Measurements from ENCODE around the gene TEAD1. TPM values are rescaled to one million over a fixed set of nuclear protein-coding genes. Genes with fewer than 3 reads are reported as not detected.

The TEAD1 gene
- polyA plus RNA-seq, 1 donor (not counting 4 experiments of a cell fraction or from before 2014, with no cell fraction given), result 32.7 TPM

- FAIRE-seq, result no peak
- H3K79me2 ChIP-seq (ENCODE audit: control insufficient read depth, insufficient read depth, low read length), result peaks cover 75% of the 10 kb centered on the region
Observed at GRCh38 chr11:12792018-12792417, 117.8 kb downstream of the TEAD1 start.

GRCh38 chr11:12792590-12792989, 118.4 kb downstream of the TEAD1 start:
- H3K4me3 ChIP-seq (ENCODE audit: control insufficient read depth in 2 of 3, extremely low read depth in 1 of 3, insufficient read depth in 2 of 3, low read depth in 1 of 3, low read length in 3 of 3), result no peak overlapping the region
- H3K9ac ChIP-seq (ENCODE audit: control insufficient read depth, extremely low read depth, insufficient read depth, low read length), result no peak overlapping the region
- no peaks in the 10 kb centered on the region for H3K9me3 ChIP-seq (ENCODE audit: control insufficient read depth, low read depth, low read length)
- no peaks in the 10 kb centered on the region for H3K27me3 ChIP-seq (ENCODE audit: control insufficient read depth, extremely low read depth, insufficient read depth, low read length)
- DNase-seq (ENCODE audit: low read depth, low spot score) (no peak), FAIRE-seq (no peak)
- H3K9me1 ChIP-seq (ENCODE audit: control insufficient read depth, extremely low read depth, insufficient read depth, low read length), result peaks cover 3% of the 10 kb centered on the region
- peaks cover 7 to 11% of the 10 kb centered on the region in 2 experiments for H3K36me3 ChIP-seq (ENCODE audit: control insufficient read depth in 2 of 2, extremely low read depth in 1 of 2, insufficient read depth in 2 of 2, low read length in 2 of 2)
- H4K20me1 ChIP-seq (ENCODE audit: control insufficient read depth, extremely low read depth, insufficient read depth, low read length), result peaks cover 4% of the 10 kb centered on the region
- H2AFZ ChIP-seq (ENCODE audit: control insufficient read depth, low read length), result no peak overlapping the region
- peaks cover 3% of the 10 kb centered on the region for H3K4me1 ChIP-seq (ENCODE audit: control insufficient read depth, extremely low read depth, insufficient read depth, low read length)
- H3K27ac ChIP-seq (ENCODE audit: control insufficient read depth, insufficient read depth, low read length), result no peak overlapping the region
- TF ChIP-seq EZH2 (IDR thresholded peaks at IDR 0.05; ENCODE audit: low read length), result no peak
- TF ChIP-seq CTCF (optimal IDR thresholded peaks at IDR 0.05 in 1 of 3, IDR thresholded peaks at IDR 0.05 in 1 of 3, conservative IDR thresholded peaks at IDR 0.05 in 1 of 3; ENCODE audit: extremely low read depth in 1 of 3, insufficient read depth in 2 of 3, low read length in 3 of 3), result no peak
- no peak overlapping the region for H3K4me2 ChIP-seq (ENCODE audit: control insufficient read depth, extremely low read depth, insufficient read depth, low read depth, low read length)
- dilution Hi-C loops (cut with MboI; ENCODE audit: extremely low pct_ligation_motif_present, low sequenced_read_pairs), result no loop called here
- peaks cover 77% of the 10 kb centered on the region for H3K79me2 ChIP-seq (ENCODE audit: control insufficient read depth, insufficient read depth, low read length)

More at GRCh38 chr11:12792018-12792417, 117.8 kb downstream of the TEAD1 start:
- TF ChIP-seq CTCF (optimal IDR thresholded peaks at IDR 0.05 in 1 of 3, IDR thresholded peaks at IDR 0.05 in 1 of 3, conservative IDR thresholded peaks at IDR 0.05 in 1 of 3; ENCODE audit: extremely low read depth in 1 of 3, insufficient read depth in 2 of 3, low read length in 3 of 3), result no peak
- no peak for TF ChIP-seq EZH2 (IDR thresholded peaks at IDR 0.05; ENCODE audit: low read length)
- H3K9ac ChIP-seq (ENCODE audit: control insufficient read depth, extremely low read depth, insufficient read depth, low read length), result no peak overlapping the region
- no peak overlapping the region for H3K27ac ChIP-seq (ENCODE audit: control insufficient read depth, insufficient read depth, low read length)
- H2AFZ ChIP-seq (ENCODE audit: control insufficient read depth, low read length), result no peak overlapping the region
- dilution Hi-C loops (cut with MboI; ENCODE audit: extremely low pct_ligation_motif_present, low sequenced_read_pairs), result no loop called here
- DNase-seq (ENCODE audit: low read depth, low spot score), result no peak
- no peaks in the 10 kb centered on the region for H3K27me3 ChIP-seq (ENCODE audit: control insufficient read depth, extremely low read depth, insufficient read depth, low read length)
- peaks cover 3% of the 10 kb centered on the region for H3K9me1 ChIP-seq (ENCODE audit: control insufficient read depth, extremely low read depth, insufficient read depth, low read length)
- peaks cover 5% of the 10 kb centered on the region for H3K4me1 ChIP-seq (ENCODE audit: control insufficient read depth, extremely low read depth, insufficient read depth, low read length)
- H3K36me3 ChIP-seq (ENCODE audit: control insufficient read depth in 2 of 2, extremely low read depth in 1 of 2, insufficient read depth in 2 of 2, low read length in 2 of 2), result peaks cover 7 to 13% of the 10 kb centered on the region in 2 experiments
- H3K4me2 ChIP-seq (ENCODE audit: control insufficient read depth, extremely low read depth, insufficient read depth, low read depth, low read length), result no peak overlapping the region
- no peak overlapping the region for H3K4me3 ChIP-seq (ENCODE audit: control insufficient read depth in 2 of 3, extremely low read depth in 1 of 3, insufficient read depth in 2 of 3, low read depth in 1 of 3, low read length in 3 of 3)
- H3K9me3 ChIP-seq (ENCODE audit: control insufficient read depth, low read depth, low read length), result no peaks in the 10 kb centered on the region
- H4K20me1 ChIP-seq (ENCODE audit: control insufficient read depth, extremely low read depth, insufficient read depth, low read length), result peaks cover 7% of the 10 kb centered on the region
